HepG2 (cell line): ENCODE measurements around the gene ITGA7. TPM values are rescaled to one million over a fixed set of nuclear protein-coding genes. Genes with fewer than 3 reads are reported as not detected.
A peak's percentile ranks its signal among the peaks of the same experiment; 100 is the strongest.

Source experiments
- IRX3 ChIP-seq: sonication (generic); formaldehyde crosslinking; IDR thresholded peaks from 2 replicates; pipeline ENCODE4 v1.8.1; 2023; ENCODE audit warnings: mild to moderate bottlenecking, low read depth, missing genetic modification reagents, borderline replicate concordance
- MAFK ChIP-seq, 2 experiments: IDR thresholded peaks in 1 of 2; conservative IDR thresholded peaks in 1 of 2; 2 replicates each; pipeline ENCODE4 v1.6.1; 2011; ENCODE audit warnings: improper control_type of control experiment in 2 of 2, low read length in 2 of 2
- SMAD1 ChIP-seq: sonication (generic); formaldehyde crosslinking; IDR thresholded peaks from 2 replicates; pipeline ENCODE4 v1.4.0; 2020; ENCODE audit warnings: missing genetic modification reagents, low read depth, mild to moderate bottlenecking, borderline replicate concordance
- TSC22D2 ChIP-seq: sonication (generic); formaldehyde crosslinking; IDR thresholded peaks from 2 replicates; pipeline ENCODE4 v1.5.1; 2020; ENCODE audit warnings: missing genetic modification reagents, mild to moderate bottlenecking, borderline replicate concordance
- ZNF598 ChIP-seq: sonication (generic); formaldehyde crosslinking; IDR thresholded peaks from 2 replicates; pipeline ENCODE4 v1.5.1; 2020; ENCODE audit warnings: mild to moderate bottlenecking, missing genetic modification reagents, borderline replicate concordance
- ZNF772 ChIP-seq: sonication (generic); formaldehyde crosslinking; IDR thresholded peaks from 2 replicates; pipeline ENCODE4 v1.5.0; 2020; ENCODE audit warnings: mild to moderate bottlenecking, missing genetic modification reagents
- polyA plus RNA-seq, 8 experiments: library from polyadenylated mRNA; depleted of rRNA in 3 of 8; stranded (reverse) in 7 of 8; unstranded in 1 of 8; fragments of >200 nt; fragmentation: Illumina TruSeq in 4 of 8; extraction: Trizol in 4 of 8; gene quantifications; 2 replicates each; pipeline versions ENCODE4 v1.2.1 to v1.2.3, GENCODE V29; 2011 to 2016; ENCODE audit warnings: low read depth in 4 of 8, missing spikeins in 1 of 8, mixed read lengths in 1 of 8; ENCODE audit not compliant: insufficient read depth in 1 of 8
- total RNA-seq, 5 experiments: library from RNA; depleted of rRNA; stranded (reverse); fragments of >200 nt; fragmentation: Illumina TruSeq; extraction: Trizol; gene quantifications; 2 replicates each; pipeline ENCODE4 v1.2.3, GENCODE V29; 2016; ENCODE audit warnings: low read depth in 1 of 5
- TF ChIP-seq, protein P1 (sequence below): sonication (generic); formaldehyde crosslinking; IDR thresholded peaks from 2 replicates; pipeline ENCODE4 v1.4.0; 2020; ENCODE audit warnings: mild to moderate bottlenecking, low read depth, missing genetic modification reagents
- TF ChIP-seq, protein P2 (sequence below): IDR thresholded peaks from 2 replicates; pipeline ENCODE4 v1.4.0; 2020; ENCODE audit warnings: mild to moderate bottlenecking, missing genetic modification reagents
- TF ChIP-seq, protein P3 (sequence below): sonication (generic); formaldehyde crosslinking; IDR thresholded peaks from 2 replicates; pipeline ENCODE4 v1.5.1; 2020; ENCODE audit warnings: mild to moderate bottlenecking, moderate library complexity, missing genetic modification reagents
- TF ChIP-seq, protein P4 (sequence below): sonication (generic); formaldehyde crosslinking; IDR thresholded peaks from 2 replicates; pipeline ENCODE4 v1.5.0; 2020; ENCODE audit warnings: missing genetic modification reagents
- TF ChIP-seq, protein P5 (sequence below): sonication (generic); formaldehyde crosslinking; IDR thresholded peaks from 2 replicates; pipeline ENCODE4 v1.5.0; 2020; ENCODE audit warnings: mild to moderate bottlenecking, missing genetic modification reagents, moderate library complexity
- TF ChIP-seq, protein P6 (sequence below): sonication (generic); formaldehyde crosslinking; IDR thresholded peaks from 2 replicates; pipeline ENCODE4 v1.8.1; 2023; ENCODE audit warnings: mild to moderate bottlenecking, moderate library complexity, missing genetic modification reagents
- TF ChIP-seq, protein P7 (sequence below): sonication (generic); formaldehyde crosslinking; IDR thresholded peaks from 2 replicates; pipeline ENCODE4 v1.4.0; 2020; ENCODE audit warnings: missing genetic modification reagents, borderline replicate concordance

ITGA7 gene
- total and polyA plus RNA-seq, 2 of the 13 experiments (the other 11 are each of a cell fraction or from before 2014, with no cell fraction given): 0.65 to 0.75 TPM

DNA sequence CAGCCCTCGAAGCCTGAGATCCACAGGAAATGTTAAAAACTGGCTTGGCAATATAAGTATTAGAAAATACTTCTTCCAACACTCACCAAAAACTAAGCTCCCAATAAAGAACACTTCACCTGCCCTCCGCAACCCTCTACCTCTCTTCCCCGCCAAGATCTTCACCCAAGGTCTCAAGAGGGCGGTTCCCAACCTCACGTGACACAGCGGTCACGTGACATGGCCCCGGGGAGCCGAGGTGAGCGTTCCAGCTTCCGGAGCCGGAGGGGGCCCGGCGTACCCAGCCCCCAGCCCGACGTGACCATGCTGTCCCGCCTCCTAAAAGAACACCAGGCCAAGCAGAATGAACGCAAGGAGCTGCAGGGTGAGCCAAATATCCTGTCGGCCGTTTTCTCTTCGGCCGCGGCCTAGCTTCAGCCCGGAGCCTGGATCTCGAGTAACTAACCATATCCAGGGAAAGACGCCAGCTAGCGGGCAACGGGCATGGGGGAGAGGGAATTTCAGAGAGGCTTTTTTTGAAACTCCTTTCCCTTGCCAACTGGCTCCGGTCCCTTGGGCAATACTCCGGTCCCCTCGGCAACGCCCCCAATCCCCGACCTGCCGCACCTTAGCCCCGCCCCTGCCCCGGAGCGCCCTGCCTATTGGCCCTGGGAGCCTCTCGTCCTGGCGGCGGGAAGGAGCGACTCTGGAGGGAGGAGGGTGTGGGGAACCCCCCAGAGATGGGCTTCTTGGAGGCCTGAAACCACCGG lies 8.3 kb upstream of the ITGA7 start, which contains the start of gene BLOC1S1 (continued):
- TF ChIP-seq, protein P1, sequence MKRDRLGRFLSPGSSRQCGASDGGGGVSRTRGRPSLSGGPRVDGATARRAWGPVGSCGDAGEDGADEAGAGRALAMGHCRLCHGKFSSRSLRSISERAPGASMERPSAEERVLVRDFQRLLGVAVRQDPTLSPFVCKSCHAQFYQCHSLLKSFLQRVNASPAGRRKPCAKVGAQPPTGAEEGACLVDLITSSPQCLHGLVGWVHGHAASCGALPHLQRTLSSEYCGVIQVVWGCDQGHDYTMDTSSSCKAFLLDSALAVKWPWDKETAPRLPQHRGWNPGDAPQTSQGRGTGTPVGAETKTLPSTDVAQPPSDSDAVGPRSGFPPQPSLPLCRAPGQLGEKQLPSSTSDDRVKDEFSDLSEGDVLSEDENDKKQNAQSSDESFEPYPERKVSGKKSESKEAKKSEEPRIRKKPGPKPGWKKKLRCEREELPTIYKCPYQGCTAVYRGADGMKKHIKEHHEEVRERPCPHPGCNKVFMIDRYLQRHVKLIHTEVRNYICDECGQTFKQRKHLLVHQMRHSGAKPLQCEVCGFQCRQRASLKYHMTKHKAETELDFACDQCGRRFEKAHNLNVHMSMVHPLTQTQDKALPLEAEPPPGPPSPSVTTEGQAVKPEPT (CRISPR knock-in tag): 0 out of 2 replicates have a peak, but pooled peaks have one; percentile 26
- TF ChIP-seq, protein P2, sequence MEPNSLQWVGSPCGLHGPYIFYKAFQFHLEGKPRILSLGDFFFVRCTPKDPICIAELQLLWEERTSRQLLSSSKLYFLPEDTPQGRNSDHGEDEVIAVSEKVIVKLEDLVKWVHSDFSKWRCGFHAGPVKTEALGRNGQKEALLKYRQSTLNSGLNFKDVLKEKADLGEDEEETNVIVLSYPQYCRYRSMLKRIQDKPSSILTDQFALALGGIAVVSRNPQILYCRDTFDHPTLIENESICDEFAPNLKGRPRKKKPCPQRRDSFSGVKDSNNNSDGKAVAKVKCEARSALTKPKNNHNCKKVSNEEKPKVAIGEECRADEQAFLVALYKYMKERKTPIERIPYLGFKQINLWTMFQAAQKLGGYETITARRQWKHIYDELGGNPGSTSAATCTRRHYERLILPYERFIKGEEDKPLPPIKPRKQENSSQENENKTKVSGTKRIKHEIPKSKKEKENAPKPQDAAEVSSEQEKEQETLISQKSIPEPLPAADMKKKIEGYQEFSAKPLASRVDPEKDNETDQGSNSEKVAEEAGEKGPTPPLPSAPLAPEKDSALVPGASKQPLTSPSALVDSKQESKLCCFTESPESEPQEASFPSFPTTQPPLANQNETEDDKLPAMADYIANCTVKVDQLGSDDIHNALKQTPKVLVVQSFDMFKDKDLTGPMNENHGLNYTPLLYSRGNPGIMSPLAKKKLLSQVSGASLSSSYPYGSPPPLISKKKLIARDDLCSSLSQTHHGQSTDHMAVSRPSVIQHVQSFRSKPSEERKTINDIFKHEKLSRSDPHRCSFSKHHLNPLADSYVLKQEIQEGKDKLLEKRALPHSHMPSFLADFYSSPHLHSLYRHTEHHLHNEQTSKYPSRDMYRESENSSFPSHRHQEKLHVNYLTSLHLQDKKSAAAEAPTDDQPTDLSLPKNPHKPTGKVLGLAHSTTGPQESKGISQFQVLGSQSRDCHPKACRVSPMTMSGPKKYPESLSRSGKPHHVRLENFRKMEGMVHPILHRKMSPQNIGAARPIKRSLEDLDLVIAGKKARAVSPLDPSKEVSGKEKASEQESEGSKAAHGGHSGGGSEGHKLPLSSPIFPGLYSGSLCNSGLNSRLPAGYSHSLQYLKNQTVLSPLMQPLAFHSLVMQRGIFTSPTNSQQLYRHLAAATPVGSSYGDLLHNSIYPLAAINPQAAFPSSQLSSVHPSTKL (CRISPR knock-in tag): peak; percentile 73
- TF ChIP-seq MAFK (conservative IDR thresholded peaks at IDR 0.05 in 1 of 2, IDR thresholded peaks at IDR 0.05 in 1 of 2; ENCODE audit: low read length in 2 of 2): no peak
- 0 out of 2 replicates have a peak, but pooled peaks have one; percentile 49 for TF ChIP-seq IRX3 (CRISPR knock-in tag)
- no peak for TF ChIP-seq ZNF598 (CRISPR knock-in tag)
- TF ChIP-seq, protein P3, sequence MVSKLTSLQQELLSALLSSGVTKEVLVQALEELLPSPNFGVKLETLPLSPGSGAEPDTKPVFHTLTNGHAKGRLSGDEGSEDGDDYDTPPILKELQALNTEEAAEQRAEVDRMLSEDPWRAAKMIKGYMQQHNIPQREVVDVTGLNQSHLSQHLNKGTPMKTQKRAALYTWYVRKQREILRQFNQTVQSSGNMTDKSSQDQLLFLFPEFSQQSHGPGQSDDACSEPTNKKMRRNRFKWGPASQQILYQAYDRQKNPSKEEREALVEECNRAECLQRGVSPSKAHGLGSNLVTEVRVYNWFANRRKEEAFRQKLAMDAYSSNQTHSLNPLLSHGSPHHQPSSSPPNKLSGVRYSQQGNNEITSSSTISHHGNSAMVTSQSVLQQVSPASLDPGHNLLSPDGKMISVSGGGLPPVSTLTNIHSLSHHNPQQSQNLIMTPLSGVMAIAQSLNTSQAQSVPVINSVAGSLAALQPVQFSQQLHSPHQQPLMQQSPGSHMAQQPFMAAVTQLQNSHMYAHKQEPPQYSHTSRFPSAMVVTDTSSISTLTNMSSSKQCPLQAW (CRISPR knock-in tag): 0 out of 2 replicates have a peak, but pooled peaks have one; percentile 25
- TF ChIP-seq, protein P4, sequence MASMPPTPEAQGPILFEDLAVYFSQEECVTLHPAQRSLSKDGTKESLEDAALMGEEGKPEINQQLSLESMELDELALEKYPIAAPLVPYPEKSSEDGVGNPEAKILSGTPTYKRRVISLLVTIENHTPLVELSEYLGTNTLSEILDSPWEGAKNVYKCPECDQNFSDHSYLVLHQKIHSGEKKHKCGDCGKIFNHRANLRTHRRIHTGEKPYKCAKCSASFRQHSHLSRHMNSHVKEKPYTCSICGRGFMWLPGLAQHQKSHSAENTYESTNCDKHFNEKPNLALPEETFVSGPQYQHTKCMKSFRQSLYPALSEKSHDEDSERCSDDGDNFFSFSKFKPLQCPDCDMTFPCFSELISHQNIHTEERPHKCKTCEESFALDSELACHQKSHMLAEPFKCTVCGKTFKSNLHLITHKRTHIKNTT (CRISPR knock-in tag): no peak
- peak; percentile 62; the same call in 1 of the 2 replicates for TF ChIP-seq ZNF772 (CRISPR knock-in tag)
- peak; percentile 31; the same call in 1 of the 2 replicates for TF ChIP-seq SMAD1
- TF ChIP-seq, protein P5, sequence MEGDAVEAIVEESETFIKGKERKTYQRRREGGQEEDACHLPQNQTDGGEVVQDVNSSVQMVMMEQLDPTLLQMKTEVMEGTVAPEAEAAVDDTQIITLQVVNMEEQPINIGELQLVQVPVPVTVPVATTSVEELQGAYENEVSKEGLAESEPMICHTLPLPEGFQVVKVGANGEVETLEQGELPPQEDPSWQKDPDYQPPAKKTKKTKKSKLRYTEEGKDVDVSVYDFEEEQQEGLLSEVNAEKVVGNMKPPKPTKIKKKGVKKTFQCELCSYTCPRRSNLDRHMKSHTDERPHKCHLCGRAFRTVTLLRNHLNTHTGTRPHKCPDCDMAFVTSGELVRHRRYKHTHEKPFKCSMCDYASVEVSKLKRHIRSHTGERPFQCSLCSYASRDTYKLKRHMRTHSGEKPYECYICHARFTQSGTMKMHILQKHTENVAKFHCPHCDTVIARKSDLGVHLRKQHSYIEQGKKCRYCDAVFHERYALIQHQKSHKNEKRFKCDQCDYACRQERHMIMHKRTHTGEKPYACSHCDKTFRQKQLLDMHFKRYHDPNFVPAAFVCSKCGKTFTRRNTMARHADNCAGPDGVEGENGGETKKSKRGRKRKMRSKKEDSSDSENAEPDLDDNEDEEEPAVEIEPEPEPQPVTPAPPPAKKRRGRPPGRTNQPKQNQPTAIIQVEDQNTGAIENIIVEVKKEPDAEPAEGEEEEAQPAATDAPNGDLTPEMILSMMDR (CRISPR knock-in tag): no peak
- TF ChIP-seq, protein P6, sequence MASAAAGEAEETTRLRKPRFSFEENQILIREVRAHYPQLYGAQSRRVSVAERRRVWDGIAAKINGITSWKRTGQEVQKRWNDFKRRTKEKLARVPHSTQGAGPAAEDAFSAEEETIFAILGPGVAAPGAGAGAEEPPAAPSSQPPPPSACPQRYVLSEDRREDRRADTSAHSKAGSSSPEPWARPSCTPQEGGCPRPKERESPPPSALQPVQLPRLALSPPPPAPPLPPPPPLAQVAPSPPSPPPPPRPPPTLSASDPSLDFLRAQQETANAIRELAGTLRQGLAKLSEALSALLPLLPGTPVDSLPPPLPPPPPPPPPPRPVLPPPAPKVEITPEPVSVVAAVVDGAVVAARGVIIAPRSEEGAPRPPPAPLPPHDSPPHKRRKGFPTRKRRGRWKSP (CRISPR knock-in tag): no peak
- TF ChIP-seq, protein P7, sequence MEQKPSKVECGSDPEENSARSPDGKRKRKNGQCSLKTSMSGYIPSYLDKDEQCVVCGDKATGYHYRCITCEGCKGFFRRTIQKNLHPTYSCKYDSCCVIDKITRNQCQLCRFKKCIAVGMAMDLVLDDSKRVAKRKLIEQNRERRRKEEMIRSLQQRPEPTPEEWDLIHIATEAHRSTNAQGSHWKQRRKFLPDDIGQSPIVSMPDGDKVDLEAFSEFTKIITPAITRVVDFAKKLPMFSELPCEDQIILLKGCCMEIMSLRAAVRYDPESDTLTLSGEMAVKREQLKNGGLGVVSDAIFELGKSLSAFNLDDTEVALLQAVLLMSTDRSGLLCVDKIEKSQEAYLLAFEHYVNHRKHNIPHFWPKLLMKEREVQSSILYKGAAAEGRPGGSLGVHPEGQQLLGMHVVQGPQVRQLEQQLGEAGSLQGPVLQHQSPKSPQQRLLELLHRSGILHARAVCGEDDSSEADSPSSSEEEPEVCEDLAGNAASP (CRISPR knock-in tag): peak; percentile 59; the same call in 1 of the 2 replicates
- TF ChIP-seq TSC22D2 (CRISPR knock-in tag): 0 out of 2 replicates have a peak, but pooled peaks have one; percentile 42
